Forelimb muscle (tissue), 1 donor: ENCODE measurements around the gene ARID3C. TPM values are rescaled to one million over a fixed set of nuclear protein-coding genes. Genes with fewer than 3 reads are reported as not detected.

Experiments used
- DNase-seq: peaks from one replicate; pipeline ENCODE4 v3.0.0-alpha.2; 2013; ENCODE audit warnings: low read depth
- polyA plus RNA-seq: library from polyadenylated mRNA; unstranded; fragments of 120-200 nt; gene quantifications from one replicate; pipeline ENCODE4 v1.2.1, GENCODE V29; 2013; ENCODE audit not compliant: insufficient read length

The ARID3C gene
- polyA plus RNA-seq, 1 donor: not detected

GRCh38 chr9:34594177-34594576 lies 34.7 kb downstream of the ARID3C start:
- DNase-seq: no peak

GRCh38 chr9:34592895-34593601 lies 35.8 kb downstream of the ARID3C start:
- no peak for DNase-seq

- DNase-seq: no peak
These were observed 36.7 kb downstream of the ARID3C start for GRCh38 chr9:34591917-34592866.

GRCh38 chr9:34591248-34591916 lies 37.5 kb downstream of the ARID3C start:
- no peak for DNase-seq

- DNase-seq: no peak
These were observed 38.3 kb downstream of the ARID3C start for GRCh38 chr9:34590381-34591247.

GRCh38 chr9:34589636-34590380 lies 39.1 kb downstream of the ARID3C start, which contains the start of gene CNTFR:
Gene CNTFR (minus strand): TSS chr9:34589724. CDS start chr9:34568981, 20,743 bp downstream.
- DNase-seq: no peak

GRCh38 chr9:34588671-34589635 lies 39.9 kb downstream of the ARID3C start:
- no peak for DNase-seq

- DNase-seq: no peak
These were observed 41.6 kb downstream of the ARID3C start for GRCh38 chr9:34587271-34587670.

GRCh38 chr9:34585946-34586669 lies 42.8 kb downstream of the ARID3C start:
- no peak for DNase-seq

- no peak for DNase-seq
These were observed 43.9 kb downstream of the ARID3C start for GRCh38 chr9:34584970-34585369.

GRCh38 chr9:34582787-34583186 lies 46.1 kb downstream of the ARID3C start:
- DNase-seq: no peak

GRCh38 chr9:34581318-34581717 lies 47.5 kb downstream of the ARID3C start:
- no peak for DNase-seq

GRCh38 chr9:34580358-34580757 lies 48.5 kb downstream of the ARID3C start:
- no peak for DNase-seq

GRCh38 chr9:34579808-34580163 lies 49.1 kb downstream of the ARID3C start:
- no peak for DNase-seq

- DNase-seq: no peak
These were observed 49.6 kb downstream of the ARID3C start for GRCh38 chr9:34579104-34579807.

GRCh38 chr9:34578241-34579103 lies 50.4 kb downstream of the ARID3C start:
- DNase-seq: no peak
